PC-9 (cell line): Measurements from ENCODE around the gene C18orf32.

Experiments used
- EZH2 ChIP-seq: fragments of 200-600 bp; sonication (generic); IDR thresholded peaks from 2 replicates; pipeline ENCODE4 v1.8.0; 2017; ENCODE audit warnings: antibody characterized with exemption, low read depth
- TF ChIP-seq, protein P1 (sequence below): fragments of 200-600 bp; sonication (generic); conservative IDR thresholded peaks from 2 replicates; pipeline ENCODE4 v1.6.1; 2017; ENCODE audit warnings: mixed run types, antibody characterized with exemption, mild to moderate bottlenecking, moderate library complexity

- TF ChIP-seq, protein P1, sequence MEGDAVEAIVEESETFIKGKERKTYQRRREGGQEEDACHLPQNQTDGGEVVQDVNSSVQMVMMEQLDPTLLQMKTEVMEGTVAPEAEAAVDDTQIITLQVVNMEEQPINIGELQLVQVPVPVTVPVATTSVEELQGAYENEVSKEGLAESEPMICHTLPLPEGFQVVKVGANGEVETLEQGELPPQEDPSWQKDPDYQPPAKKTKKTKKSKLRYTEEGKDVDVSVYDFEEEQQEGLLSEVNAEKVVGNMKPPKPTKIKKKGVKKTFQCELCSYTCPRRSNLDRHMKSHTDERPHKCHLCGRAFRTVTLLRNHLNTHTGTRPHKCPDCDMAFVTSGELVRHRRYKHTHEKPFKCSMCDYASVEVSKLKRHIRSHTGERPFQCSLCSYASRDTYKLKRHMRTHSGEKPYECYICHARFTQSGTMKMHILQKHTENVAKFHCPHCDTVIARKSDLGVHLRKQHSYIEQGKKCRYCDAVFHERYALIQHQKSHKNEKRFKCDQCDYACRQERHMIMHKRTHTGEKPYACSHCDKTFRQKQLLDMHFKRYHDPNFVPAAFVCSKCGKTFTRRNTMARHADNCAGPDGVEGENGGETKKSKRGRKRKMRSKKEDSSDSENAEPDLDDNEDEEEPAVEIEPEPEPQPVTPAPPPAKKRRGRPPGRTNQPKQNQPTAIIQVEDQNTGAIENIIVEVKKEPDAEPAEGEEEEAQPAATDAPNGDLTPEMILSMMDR: no peak
- TF ChIP-seq EZH2: no peak
Observed at GRCh38 chr18:49487711-49488310, 777 bp upstream of the C18orf32 start.
